Panc1 (cell line): Measurements from ENCODE around the gene QRICH2.

Experiments used
- CTCF ChIP-seq: fragments of 450-650 bp; IDR thresholded peaks from 2 replicates; pipeline ENCODE4 v1.5.1; 2017; ENCODE audit warnings: mild to moderate bottlenecking
- POLR2AphosphoS5 ChIP-seq: IDR thresholded peaks from 2 replicates; pipeline ENCODE4 v1.6.1; 2012; ENCODE audit warnings: mild to moderate bottlenecking, low read depth, low read length, moderate library complexity
- REST ChIP-seq, 2 experiments: IDR thresholded peaks; 2 replicates each; pipeline ENCODE4 v1.6.1; 2011 to 2012; ENCODE audit warnings: low read depth in 2 of 2, control low read depth in 1 of 2, low read length in 1 of 2, mild to moderate bottlenecking in 1 of 2, moderate library complexity in 1 of 2; ENCODE audit not compliant: insufficient read depth in 1 of 2

- TF ChIP-seq REST (IDR thresholded peaks at IDR 0.05; ENCODE audit: insufficient read depth in 1 of 2, low read depth in 2 of 2, low read length in 1 of 2): no peak
- no peak for TF ChIP-seq CTCF
- no peak for TF ChIP-seq POLR2AphosphoS5
Measured at GRCh38 chr17:76268991-76269981, 38.8 kb downstream of the QRICH2 start.
